WTC11 (cell line): ENCODE data around the gene MRPL46. TPM values are rescaled to one million over a fixed set of nuclear protein-coding genes. Genes with fewer than 3 reads are reported as not detected.

ENCODE experiments used
- ATAC-seq: fragments of 200-7000 bp; cut with Tn5 transposase; 2 replicates; pipeline ENCODE4 v1.10.0; 2021; ENCODE audit warnings: mild to moderate bottlenecking, moderate library complexity
- CTCF ChIA-PET: fragments of 300-600 bp; sonication (Branson Sonifier 250); formaldehyde crosslinking; loops from one replicate; lab custom pipeline; 2021; ENCODE audit warnings: antibody characterized with exemption; lab: Charles Lee
- POLR2A ChIA-PET: fragments of 350-600 bp; sonication (Branson Sonifier 250); formaldehyde crosslinking; loops from one replicate; lab custom pipeline; 2021; ENCODE audit warnings: antibody characterized with exemption; lab: Charles Lee
- DNase-seq: peaks from one replicate; pipeline ENCODE4 v3.0.0; 2021; ENCODE audit warnings: low spot score
- H3K27ac Mint-ChIP-seq: 2 replicates; pipeline ENCODE4 v1.8.0; 2021; ENCODE audit warnings: mixed read lengths
- H3K27me3 Mint-ChIP-seq: 2 replicates; pipeline ENCODE4 v1.8.0; 2021; ENCODE audit warnings: low read depth, mild to moderate bottlenecking, moderate library complexity, mixed read lengths
- H3K36me3 Mint-ChIP-seq: 2 replicates; pipeline ENCODE4 v1.8.0; 2021; ENCODE audit warnings: mixed read lengths
- H3K4me1 Mint-ChIP-seq: 2 replicates; pipeline ENCODE4 v1.8.0; 2022; ENCODE audit warnings: mixed read lengths
- H3K4me3 Mint-ChIP-seq: 2 replicates; pipeline ENCODE4 v1.8.0; 2021; ENCODE audit warnings: mild to moderate bottlenecking, moderate library complexity, mixed read lengths
- H3K9me3 Mint-ChIP-seq: 2 replicates; pipeline ENCODE4 v1.8.0; 2021; ENCODE audit warnings: mixed read lengths
- ATF2 ChIP-seq: sonication (generic); formaldehyde crosslinking; IDR thresholded peaks from 2 replicates; pipeline ENCODE4 v1.8.1; 2022; ENCODE audit warnings: low read depth, missing genetic modification reagents, borderline replicate concordance
- CREB1 ChIP-seq: sonication (generic); formaldehyde crosslinking; IDR thresholded peaks from 2 replicates; pipeline ENCODE4 v1.8.0; 2023; ENCODE audit warnings: mild to moderate bottlenecking, missing genetic modification reagents
- GRHL2 ChIP-seq: fragments of 250-450 bp; sonication (Bioruptor Pico); IDR thresholded peaks from 2 replicates; pipeline ENCODE4 v1.8.0; 2022; ENCODE audit warnings: mild to moderate bottlenecking, moderate library complexity; ENCODE audit not compliant: insufficient replicate concordance, severe bottlenecking
- GTF2I ChIP-seq: fragments of 250-450 bp; sonication (Bioruptor Pico); conservative IDR thresholded peaks from 2 replicates; pipeline ENCODE4 v1.4.0; 2021; ENCODE audit warnings: mild to moderate bottlenecking
- JAZF1 ChIP-seq: fragments of 250-450 bp; sonication (Bioruptor Pico); IDR thresholded peaks from 2 replicates; pipeline ENCODE4 v1.9.0; 2021; ENCODE audit warnings: moderate library complexity, mild to moderate bottlenecking, inconsistent platforms
- MXD4 ChIP-seq: fragments of 250-450 bp; sonication (Bioruptor Pico); IDR thresholded peaks from 2 replicates; pipeline ENCODE4 v1.8.0; 2021; ENCODE audit warnings: mild to moderate bottlenecking, moderate library complexity, borderline replicate concordance
- NFE2L1 ChIP-seq: sonication (generic); formaldehyde crosslinking; IDR thresholded peaks from 2 replicates; pipeline ENCODE4 v1.8.1; 2023; ENCODE audit warnings: missing genetic modification reagents
- SP1 ChIP-seq: sonication (generic); formaldehyde crosslinking; conservative IDR thresholded peaks from 2 replicates; pipeline ENCODE4 v1.8.1; 2022; ENCODE audit warnings: missing genetic modification reagents
- TCF7 ChIP-seq: sonication (generic); formaldehyde crosslinking; IDR thresholded peaks from 2 replicates; pipeline ENCODE4 v1.8.0; 2022; ENCODE audit warnings: mild to moderate bottlenecking, low read depth, missing genetic modification reagents, moderate library complexity
- TEAD1 ChIP-seq: sonication (generic); formaldehyde crosslinking; IDR thresholded peaks from 2 replicates; pipeline ENCODE4 v1.8.0; 2022; ENCODE audit warnings: mild to moderate bottlenecking, missing genetic modification reagents
- TEAD4 ChIP-seq: sonication (generic); formaldehyde crosslinking; IDR thresholded peaks from 2 replicates; pipeline ENCODE4 v1.8.0; 2022; ENCODE audit warnings: mild to moderate bottlenecking, missing genetic modification reagents
- ZBTB21 ChIP-seq: sonication (generic); formaldehyde crosslinking; IDR thresholded peaks from 2 replicates; pipeline ENCODE4 v1.8.1; 2023; ENCODE audit warnings: mild to moderate bottlenecking, missing genetic modification reagents, borderline replicate concordance
- ZNF138 ChIP-seq: sonication (generic); formaldehyde crosslinking; conservative IDR thresholded peaks from 2 replicates; pipeline ENCODE4 v1.8.1; 2022; ENCODE audit warnings: mild to moderate bottlenecking, moderate library complexity, missing genetic modification reagents
- ZNF232 ChIP-seq: sonication (generic); formaldehyde crosslinking; IDR thresholded peaks from 2 replicates; pipeline ENCODE4 v1.8.0; 2022; ENCODE audit warnings: mild to moderate bottlenecking, missing genetic modification reagents
- ZNF317 ChIP-seq: sonication (generic); formaldehyde crosslinking; IDR thresholded peaks from 2 replicates; pipeline ENCODE4 v1.8.1; 2023; ENCODE audit warnings: low read depth, mild to moderate bottlenecking, moderate library complexity, missing genetic modification reagents, borderline replicate concordance
- ZNF512 ChIP-seq: sonication (generic); formaldehyde crosslinking; IDR thresholded peaks from 2 replicates; pipeline ENCODE4 v1.8.1; 2022; ENCODE audit warnings: missing genetic modification reagents, borderline replicate concordance
- total RNA-seq: library from RNA; stranded (reverse); gene quantifications from 3 replicates; pipeline ENCODE4 v1.2.3, GENCODE V29; 2021
- TF ChIP-seq, protein P1 (sequence below): sonication (generic); formaldehyde crosslinking; IDR thresholded peaks from 2 replicates; pipeline ENCODE4 v1.8.1; 2023; ENCODE audit warnings: mild to moderate bottlenecking, missing genetic modification reagents, moderate library complexity
- TF ChIP-seq, protein P2 (sequence below): fragments of 250-450 bp; sonication (Bioruptor Pico); IDR thresholded peaks from 2 replicates; pipeline ENCODE4 v1.9.0; 2021; ENCODE audit warnings: mild to moderate bottlenecking
- TF ChIP-seq, protein P3 (sequence below): sonication (generic); formaldehyde crosslinking; IDR thresholded peaks from 2 replicates; pipeline ENCODE4 v1.8.1; 2023; ENCODE audit warnings: mild to moderate bottlenecking, moderate library complexity, missing genetic modification reagents
- TF ChIP-seq, protein P4 (sequence below): fragments of 250-450 bp; sonication (Bioruptor Pico); IDR thresholded peaks from 2 replicates; pipeline ENCODE4 v1.9.0; 2021; ENCODE audit warnings: mild to moderate bottlenecking, borderline replicate concordance
- TF ChIP-seq, protein P5 (sequence below): sonication (generic); formaldehyde crosslinking; conservative IDR thresholded peaks from 2 replicates; pipeline ENCODE4 v1.8.1; 2022; ENCODE audit warnings: mild to moderate bottlenecking, missing genetic modification reagents

Gene MRPL46
- total RNA-seq, 1 experiment from 2014 or later = 26.8 TPM

GRCh38 chr15:88506628-88507027 lies 39.4 kb upstream of the MRPL46 start:
- H3K4me3 Mint-ChIP-seq = no peak overlapping the region
- CTCF ChIA-PET = interaction anchor here (1.3 to 1.4 kb wide), 2 partner anchors 15 to 17 kb away, joined by 3 read pairs; no protein-coding TSS in a partner anchor
- H3K36me3 Mint-ChIP-seq = peaks cover 8% of the 10 kb centered on the region
- peaks cover 5% of the 10 kb centered on the region; the same call in 1 of the 2 replicates for H3K9me3 Mint-ChIP-seq
- ATAC-seq = no peak
- TF ChIP-seq, protein P1, sequence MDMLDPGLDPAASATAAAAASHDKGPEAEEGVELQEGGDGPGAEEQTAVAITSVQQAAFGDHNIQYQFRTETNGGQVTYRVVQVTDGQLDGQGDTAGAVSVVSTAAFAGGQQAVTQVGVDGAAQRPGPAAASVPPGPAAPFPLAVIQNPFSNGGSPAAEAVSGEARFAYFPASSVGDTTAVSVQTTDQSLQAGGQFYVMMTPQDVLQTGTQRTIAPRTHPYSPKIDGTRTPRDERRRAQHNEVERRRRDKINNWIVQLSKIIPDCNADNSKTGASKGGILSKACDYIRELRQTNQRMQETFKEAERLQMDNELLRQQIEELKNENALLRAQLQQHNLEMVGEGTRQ (CRISPR knock-in tag) = no peak
- H3K27me3 Mint-ChIP-seq = peaks cover 62% of the 10 kb centered on the region
- POLR2A ChIA-PET = no interaction called here
- no peak overlapping the region for H3K27ac Mint-ChIP-seq
- no peak for DNase-seq
- H3K4me1 Mint-ChIP-seq = peaks cover 25% of the 10 kb centered on the region

DNA sequence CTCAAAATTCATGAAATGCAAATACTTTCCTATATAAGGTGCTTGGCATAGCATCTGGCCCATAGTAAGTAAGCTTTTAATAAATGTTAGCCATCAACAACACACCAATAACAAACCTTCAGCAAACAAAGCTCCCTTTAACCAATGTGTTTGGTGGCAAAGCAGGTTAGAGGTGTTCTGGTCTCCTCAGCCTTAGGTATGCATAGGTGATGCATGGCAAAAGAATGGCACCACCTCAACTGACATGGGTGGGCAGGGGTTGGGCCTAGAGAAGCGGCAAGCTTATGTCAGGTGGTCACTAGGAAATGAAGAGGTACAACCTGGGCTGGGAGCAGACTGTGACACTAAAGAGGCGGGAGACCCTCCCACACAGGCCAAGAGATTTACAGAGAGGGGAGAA lies 38.5 kb upstream of the MRPL46 start:
- no peak for ATAC-seq

More for the DNA sequence above, 38.5 kb upstream of the MRPL46 start:
- ChIA-PET CTCF (interaction anchor here (1.3 to 1.4 kb wide), 2 partner anchors 14 to 16 kb away, joined by 3 read pairs; no protein-coding TSS in a partner anchor), POLR2A (no interaction called here)
- Mint-ChIP-seq H3K4me3 (no peak overlapping the region), H3K36me3 (peaks cover 8% of the 10 kb centered on the region), H3K27ac (no peak overlapping the region), H3K9me3 (peaks cover 5% of the 10 kb centered on the region; the same call in 1 of the 2 replicates), H3K27me3 (peaks cover 62% of the 10 kb centered on the region), H3K4me1 (peaks cover 28% of the 10 kb centered on the region)
- TF ChIP-seq ZBTB21 (CRISPR knock-in tag) (no peak), NFE2L1 (CRISPR knock-in tag) (no peak), SP1 (CRISPR knock-in tag) (no peak), GTF2I (CRISPR knock-in tag) (no peak), ZNF138 (CRISPR knock-in tag) (no peak), JAZF1 (no peak), CREB1 (CRISPR knock-in tag) (no peak), ZNF232 (no peak), TEAD4 (no peak), ATF2 (CRISPR knock-in tag) (no peak), ZNF317 (CRISPR knock-in tag) (no peak), ZNF512 (CRISPR knock-in tag) (no peak), GRHL2 (CRISPR knock-in tag) (no peak), TEAD1 (CRISPR knock-in tag) (no peak), MXD4 (CRISPR knock-in tag) (no peak), TCF7 (CRISPR knock-in tag) (no peak)
- TF ChIP-seq, protein P2, sequence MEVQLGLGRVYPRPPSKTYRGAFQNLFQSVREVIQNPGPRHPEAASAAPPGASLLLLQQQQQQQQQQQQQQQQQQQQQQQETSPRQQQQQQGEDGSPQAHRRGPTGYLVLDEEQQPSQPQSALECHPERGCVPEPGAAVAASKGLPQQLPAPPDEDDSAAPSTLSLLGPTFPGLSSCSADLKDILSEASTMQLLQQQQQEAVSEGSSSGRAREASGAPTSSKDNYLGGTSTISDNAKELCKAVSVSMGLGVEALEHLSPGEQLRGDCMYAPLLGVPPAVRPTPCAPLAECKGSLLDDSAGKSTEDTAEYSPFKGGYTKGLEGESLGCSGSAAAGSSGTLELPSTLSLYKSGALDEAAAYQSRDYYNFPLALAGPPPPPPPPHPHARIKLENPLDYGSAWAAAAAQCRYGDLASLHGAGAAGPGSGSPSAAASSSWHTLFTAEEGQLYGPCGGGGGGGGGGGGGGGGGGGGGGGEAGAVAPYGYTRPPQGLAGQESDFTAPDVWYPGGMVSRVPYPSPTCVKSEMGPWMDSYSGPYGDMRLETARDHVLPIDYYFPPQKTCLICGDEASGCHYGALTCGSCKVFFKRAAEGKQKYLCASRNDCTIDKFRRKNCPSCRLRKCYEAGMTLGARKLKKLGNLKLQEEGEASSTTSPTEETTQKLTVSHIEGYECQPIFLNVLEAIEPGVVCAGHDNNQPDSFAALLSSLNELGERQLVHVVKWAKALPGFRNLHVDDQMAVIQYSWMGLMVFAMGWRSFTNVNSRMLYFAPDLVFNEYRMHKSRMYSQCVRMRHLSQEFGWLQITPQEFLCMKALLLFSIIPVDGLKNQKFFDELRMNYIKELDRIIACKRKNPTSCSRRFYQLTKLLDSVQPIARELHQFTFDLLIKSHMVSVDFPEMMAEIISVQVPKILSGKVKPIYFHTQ (CRISPR knock-in tag) = no peak
- TF ChIP-seq, protein P3, sequence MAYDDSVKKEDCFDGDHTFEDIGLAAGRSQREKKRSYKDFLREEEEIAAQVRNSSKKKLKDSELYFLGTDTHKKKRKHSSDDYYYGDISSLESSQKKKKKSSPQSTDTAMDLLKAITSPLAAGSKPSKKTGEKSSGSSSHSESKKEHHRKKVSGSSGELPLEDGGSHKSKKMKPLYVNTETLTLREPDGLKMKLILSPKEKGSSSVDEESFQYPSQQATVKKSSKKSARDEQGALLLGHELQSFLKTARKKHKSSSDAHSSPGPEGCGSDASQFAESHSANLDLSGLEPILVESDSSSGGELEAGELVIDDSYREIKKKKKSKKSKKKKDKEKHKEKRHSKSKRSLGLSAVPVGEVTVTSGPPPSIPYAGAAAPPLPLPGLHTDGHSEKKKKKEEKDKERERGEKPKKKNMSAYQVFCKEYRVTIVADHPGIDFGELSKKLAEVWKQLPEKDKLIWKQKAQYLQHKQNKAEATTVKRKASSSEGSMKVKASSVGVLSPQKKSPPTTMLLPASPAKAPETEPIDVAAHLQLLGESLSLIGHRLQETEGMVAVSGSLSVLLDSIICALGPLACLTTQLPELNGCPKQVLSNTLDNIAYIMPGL (CRISPR knock-in tag) = no peak
- TF ChIP-seq, protein P4, sequence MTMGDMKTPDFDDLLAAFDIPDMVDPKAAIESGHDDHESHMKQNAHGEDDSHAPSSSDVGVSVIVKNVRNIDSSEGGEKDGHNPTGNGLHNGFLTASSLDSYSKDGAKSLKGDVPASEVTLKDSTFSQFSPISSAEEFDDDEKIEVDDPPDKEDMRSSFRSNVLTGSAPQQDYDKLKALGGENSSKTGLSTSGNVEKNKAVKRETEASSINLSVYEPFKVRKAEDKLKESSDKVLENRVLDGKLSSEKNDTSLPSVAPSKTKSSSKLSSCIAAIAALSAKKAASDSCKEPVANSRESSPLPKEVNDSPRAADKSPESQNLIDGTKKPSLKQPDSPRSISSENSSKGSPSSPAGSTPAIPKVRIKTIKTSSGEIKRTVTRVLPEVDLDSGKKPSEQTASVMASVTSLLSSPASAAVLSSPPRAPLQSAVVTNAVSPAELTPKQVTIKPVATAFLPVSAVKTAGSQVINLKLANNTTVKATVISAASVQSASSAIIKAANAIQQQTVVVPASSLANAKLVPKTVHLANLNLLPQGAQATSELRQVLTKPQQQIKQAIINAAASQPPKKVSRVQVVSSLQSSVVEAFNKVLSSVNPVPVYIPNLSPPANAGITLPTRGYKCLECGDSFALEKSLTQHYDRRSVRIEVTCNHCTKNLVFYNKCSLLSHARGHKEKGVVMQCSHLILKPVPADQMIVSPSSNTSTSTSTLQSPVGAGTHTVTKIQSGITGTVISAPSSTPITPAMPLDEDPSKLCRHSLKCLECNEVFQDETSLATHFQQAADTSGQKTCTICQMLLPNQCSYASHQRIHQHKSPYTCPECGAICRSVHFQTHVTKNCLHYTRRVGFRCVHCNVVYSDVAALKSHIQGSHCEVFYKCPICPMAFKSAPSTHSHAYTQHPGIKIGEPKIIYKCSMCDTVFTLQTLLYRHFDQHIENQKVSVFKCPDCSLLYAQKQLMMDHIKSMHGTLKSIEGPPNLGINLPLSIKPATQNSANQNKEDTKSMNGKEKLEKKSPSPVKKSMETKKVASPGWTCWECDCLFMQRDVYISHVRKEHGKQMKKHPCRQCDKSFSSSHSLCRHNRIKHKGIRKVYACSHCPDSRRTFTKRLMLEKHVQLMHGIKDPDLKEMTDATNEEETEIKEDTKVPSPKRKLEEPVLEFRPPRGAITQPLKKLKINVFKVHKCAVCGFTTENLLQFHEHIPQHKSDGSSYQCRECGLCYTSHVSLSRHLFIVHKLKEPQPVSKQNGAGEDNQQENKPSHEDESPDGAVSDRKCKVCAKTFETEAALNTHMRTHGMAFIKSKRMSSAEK (CRISPR knock-in tag) = no peak
- TF ChIP-seq, protein P5, sequence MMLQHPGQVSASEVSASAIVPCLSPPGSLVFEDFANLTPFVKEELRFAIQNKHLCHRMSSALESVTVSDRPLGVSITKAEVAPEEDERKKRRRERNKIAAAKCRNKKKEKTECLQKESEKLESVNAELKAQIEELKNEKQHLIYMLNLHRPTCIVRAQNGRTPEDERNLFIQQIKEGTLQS (CRISPR knock-in tag) = no peak
- DNase-seq = no peak
